GM12878 (cell line): ENCODE results near the gene SNRPA. TPM values are rescaled to one million over a fixed set of nuclear protein-coding genes. Genes with fewer than 3 reads are reported as not detected.

Experiments
- ATAC-seq: fragments of 200-7000 bp; cut with Tn5 transposase; 3 replicates; pipeline ENCODE4 v1.9.1; 2020; ENCODE audit warnings: mild to moderate bottlenecking, moderate library complexity
- BruUV-seq: library from RNA; stranded (reverse); fragments of 400-500 nt; replicated peaks from 2 replicates; lab custom pipeline; 2021; lab: Mats Ljungman, UMichigan
- CTCF ChIA-PET: fragments of 300-600 bp; sonication (Branson Sonifier 250); formaldehyde crosslinking; extraction: SDS; loops from one replicate; lab custom pipeline; 2021; ENCODE audit warnings: inconsistent platforms; lab: Yijun Ruan, JAX
- POLR2A ChIA-PET: fragments of 350-600 bp; formaldehyde crosslinking; extraction: SDS; loops from one replicate; lab custom pipeline; 2021; ENCODE audit warnings: inconsistent platforms; lab: Charles Lee
- RAD21 ChIA-PET: fragments of 300-600 bp; sonication (Branson Sonifier 250); formaldehyde crosslinking; loops from one replicate; lab custom pipeline; 2023; ENCODE audit warnings: antibody characterized with exemption; ENCODE audit not compliant: unreplicated experiment; lab: Charles Lee
- SMC1A ChIA-PET: fragments of 300-600 bp; sonication (Branson Sonifier 250); formaldehyde crosslinking; loops from one replicate; lab custom pipeline; 2023; ENCODE audit not compliant: unreplicated experiment, uncharacterized antibody; lab: Charles Lee
- DNase-seq: peaks from one replicate; pipeline ENCODE4 v3.0.0-alpha.2; 2011; ENCODE audit warnings: low read depth, low spot score
- FAIRE-seq: peaks from 3 replicates; lab custom pipeline; 2011; peaks lifted over from hg19 to GRCh38; lab: Jason Lieb, UNC
- H2AFZ ChIP-seq: 2 replicates; pipeline ENCODE4 v1.6.0; 2011; ENCODE audit warnings: low read depth, low read length, control low read depth; ENCODE audit not compliant: control insufficient read depth
- H3K27ac ChIP-seq: 2 replicates; pipeline ENCODE4 v1.5.1; 2011; ENCODE audit warnings: control low read depth; ENCODE audit not compliant: control insufficient read depth, insufficient read depth
- H3K27me3 ChIP-seq, 2 experiments: replicated peaks in 1 of 2; 2 replicates each; pipeline versions ENCODE4 v1.6.0 to v1.6.1; 2011; ENCODE audit warnings: low read length in 1 of 2; ENCODE audit not compliant: control insufficient read depth in 2 of 2, insufficient read depth in 2 of 2
- H3K36me3 ChIP-seq, 2 experiments: 2 replicates each; pipeline ENCODE4 v1.5.1; 2011; ENCODE audit warnings: low read length in 1 of 2; ENCODE audit not compliant: control insufficient read depth in 2 of 2, insufficient read depth in 2 of 2
- H3K4me1 ChIP-seq: 2 replicates; pipeline ENCODE4 v1.6.1; 2011; ENCODE audit warnings: mild to moderate bottlenecking, low read length, moderate library complexity, mixed read lengths; ENCODE audit not compliant: control insufficient read depth, insufficient read depth
- H3K4me2 ChIP-seq: 2 replicates; pipeline ENCODE4 v1.6.0; 2011; ENCODE audit warnings: control low read depth; ENCODE audit not compliant: control insufficient read depth, insufficient read depth
- H3K4me3 ChIP-seq: fragments of 200-600 bp; sonication (generic); 2 replicates; pipeline ENCODE4 v1.5.1; 2016
- H3K79me2 ChIP-seq: 2 replicates; pipeline ENCODE4 v1.6.0; 2011; ENCODE audit warnings: low read length; ENCODE audit not compliant: control insufficient read depth, insufficient read depth
- H3K9ac ChIP-seq: 2 replicates; pipeline ENCODE4 v1.8.0; 2011; ENCODE audit warnings: low read length, control low read depth, mixed read lengths; ENCODE audit not compliant: control insufficient read depth, insufficient read depth
- H3K9me3 ChIP-seq: replicated peaks from 3 replicates; pipeline ENCODE4 v1.5.1; 2011; ENCODE audit warnings: mild to moderate bottlenecking, low read length; ENCODE audit not compliant: control insufficient read depth, insufficient read depth
- H4K20me1 ChIP-seq: 2 replicates; pipeline ENCODE4 v1.6.0; 2011; ENCODE audit not compliant: control insufficient read depth, insufficient read depth
- BACH1 ChIP-seq: fragments of 450-650 bp; IDR thresholded peaks from 2 replicates; pipeline ENCODE4 v1.6.1; 2017; ENCODE audit warnings: mild to moderate bottlenecking, borderline replicate concordance
- BRCA1 ChIP-seq: IDR thresholded peaks from 2 replicates; pipeline ENCODE4 v1.6.1; 2011; ENCODE audit warnings: low read depth, low read length, improper control_type of control experiment
- CUX1 ChIP-seq: IDR thresholded peaks from 2 replicates; pipeline ENCODE4 v1.6.1; 2012; ENCODE audit warnings: improper control_type of control experiment, low read depth, low read length; ENCODE audit not compliant: insufficient replicate concordance
- EED ChIP-seq: sonication (generic); IDR thresholded peaks from 2 replicates; pipeline ENCODE4 v1.6.1; 2016; ENCODE audit warnings: antibody characterized with exemption, low read depth
- EP300 ChIP-seq, 2 experiments: fragments of 150-350 bp in 1 of 2; IDR thresholded peaks; 2 replicates each; pipeline ENCODE4 v1.6.1; 2011 to 2012; ENCODE audit warnings: low read depth in 2 of 2, low read length in 2 of 2, borderline replicate concordance in 1 of 2, improper control_type of control experiment in 1 of 2, inconsistent platforms in 1 of 2; ENCODE audit not compliant: control insufficient read depth in 1 of 2
- KDM1A ChIP-seq: fragments of 200-600 bp; sonication (generic); IDR thresholded peaks from 2 replicates; pipeline ENCODE4 v1.6.1; 2016; ENCODE audit warnings: borderline replicate concordance
- NR2C2 ChIP-seq: IDR thresholded peaks from 2 replicates; pipeline ENCODE4 v1.6.1; 2011; ENCODE audit warnings: borderline replicate concordance, low read depth; ENCODE audit not compliant: control insufficient read depth, insufficient read length
- RAD21 ChIP-seq: IDR thresholded peaks from 2 replicates; pipeline ENCODE4 v1.6.1; 2011; ENCODE audit warnings: mild to moderate bottlenecking, low read depth, low read length, moderate library complexity; ENCODE audit not compliant: insufficient read depth
- RAD51 ChIP-seq: fragments of 450-650 bp; IDR thresholded peaks from 2 replicates; pipeline ENCODE4 v1.6.1; 2016; ENCODE audit warnings: moderate library complexity, mild to moderate bottlenecking, inconsistent platforms
- RUNX3 ChIP-seq: IDR thresholded peaks from 2 replicates; pipeline ENCODE4 v1.6.1; 2012; ENCODE audit warnings: low read length, inconsistent platforms
- ZBTB4 ChIP-seq: fragments of 450-650 bp; formaldehyde crosslinking; IDR thresholded peaks from 2 replicates; pipeline ENCODE4 v1.4.0; 2022; ENCODE audit warnings: mild to moderate bottlenecking, moderate library complexity
- WGBS: methylation state at CpG from one replicate; pipeline ENCODE4 v1.1.6; 2016; ENCODE audit warnings: low lambda C conversion rate; ENCODE audit not compliant: insufficient replicate concordance, insufficient coverage; ENCODE audit errors: missing lambda C conversion rate; 5-methylcytosine and 5-hydroxymethylcytosine counted together
- in situ Hi-C: fragments of 300-500 bp; cut with MboI; formaldehyde crosslinking; loops from 9 replicates; pipeline ENCODE4 v1.14.3; 2018; ENCODE audit warnings: mixed read lengths
- intact Hi-C: fragments of 100-400 bp; cut with micrococcal nuclease; formaldehyde crosslinking; loops from one replicate; pipeline ENCODE4 v1.14.2; 2022; ENCODE audit not compliant: unreplicated experiment
- polyA plus RNA-seq, 11 experiments: library from polyadenylated mRNA; depleted of rRNA in 4 of 11; unstranded in 6 of 11; stranded (reverse) in 5 of 11; fragments of >200 nt; fragmentation: Nextera tagmentation in 4 of 11; fragmentation: Illumina TruSeq in 1 of 11; extraction: Ambion mirVana in 4 of 11; extraction: Trizol in 1 of 11; gene quantifications; 1 replicate in 1 of 11; 2 replicates in 10 of 11; pipeline versions ENCODE4 v1.2.1 to v1.2.3, GENCODE V29; 2011 to 2016; ENCODE audit warnings: inconsistent platforms in 2 of 11, missing spikeins in 2 of 11, low read depth in 1 of 11
- total RNA-seq, 4 experiments: library from RNA; depleted of rRNA in 3 of 4; stranded (reverse); fragments of >200 nt in 3 of 4; fragmentation: Illumina TruSeq in 1 of 4; extraction: Trizol in 1 of 4; gene quantifications; 2 replicates each; pipeline versions ENCODE4 v1.2.1 to v1.2.3, GENCODE V29; 2013 to 2021

Gene SNRPA
- total and polyA plus RNA-seq, 10 of the 15 experiments (the other 5 are each of a cell fraction or from before 2014, with no cell fraction given), result 14.8 to 299 (median 202) TPM

DNA sequence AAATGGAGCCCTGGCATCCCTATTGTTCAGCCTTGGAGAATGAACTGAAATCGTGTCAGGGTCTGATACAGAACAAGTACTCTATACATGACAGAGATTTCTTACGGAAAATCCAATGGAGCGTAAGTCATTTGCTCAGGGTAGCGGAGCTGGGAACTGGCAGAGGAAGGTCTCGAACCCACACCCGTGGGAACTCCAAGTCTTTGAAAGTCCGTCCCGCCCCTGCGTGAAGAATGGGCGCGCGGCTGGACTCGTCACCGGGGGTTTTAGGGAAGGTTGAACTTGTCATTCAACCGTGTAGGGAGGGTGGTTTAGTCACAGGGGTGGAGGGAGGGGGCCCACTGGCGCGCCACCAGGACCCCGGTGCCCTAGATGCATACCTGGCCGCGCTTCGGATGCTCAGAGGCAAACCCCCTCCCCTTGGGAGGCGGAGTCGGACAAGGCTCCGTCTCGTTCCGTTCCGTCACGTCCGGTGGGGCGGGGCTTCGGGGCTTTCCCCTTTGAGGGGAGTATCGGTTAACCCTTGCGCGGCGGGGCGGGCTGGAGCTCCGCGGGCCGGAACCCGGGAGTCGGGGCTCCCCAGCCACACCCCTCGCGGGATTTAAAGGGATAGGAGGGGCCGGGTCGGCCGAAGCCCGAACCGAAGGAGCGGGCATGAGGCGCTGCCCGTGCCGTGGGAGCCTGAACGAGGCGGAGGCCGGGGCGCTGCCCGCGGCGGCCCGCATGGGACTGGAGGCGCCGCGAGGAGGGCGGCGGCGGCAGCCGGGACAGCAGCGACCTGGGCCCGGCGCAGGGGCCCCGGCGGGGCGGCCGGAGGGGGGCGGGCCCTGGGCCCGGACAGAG lies 34.3 kb upstream of the SNRPA start, which contains the start of the genes COQ8B and ITPKC:
TSS of gene COQ8B (minus strand) at position 405 of the 843 bp plus-strand sequence. CDS start 2,254 bp downstream, outside the sequence.
TSS of gene ITPKC (plus strand) at position 631 of the 843 bp plus-strand sequence. CDS start at position 655, 24 bp downstream.
- ChIA-PET CTCF (interaction anchor here (0.5 to 1.8 kb wide), 7 partner anchors 31 to 90 kb away, joined by 3 to 10 read pairs (median 4); partner anchors contain the start of genes ACTMAP, RAB4B and SNRPA), POLR2A (interaction anchor here (0.6 to 2.4 kb wide), 19 partner anchors 8 to 652 kb away, joined by 3 to 39 read pairs (median 4); partner anchors contain the start of genes ACTMAP, BLVRB, EGLN2 and MIA), RAD21 (interaction anchor here (0.6 to 2.4 kb wide), 8 partner anchors 31 to 1165 kb away, joined by 3 to 28 read pairs (median 5); partner anchors contain the start of genes ACTMAP, EGLN2, RAB4B and SNRPA), SMC1A (interaction anchor here (0.8 to 2.4 kb wide), 10 partner anchors 29 to 103 kb away, joined by 3 to 13 read pairs (median 7); partner anchors contain the start of genes ACTMAP, RAB4B and SNRPA)
- no peaks in the 10 kb centered on the region for H3K9me3 ChIP-seq
- H3K4me1 ChIP-seq, result peaks cover 18% of the 10 kb centered on the region
- H3K79me2 ChIP-seq, result peaks cover 43% of the 10 kb centered on the region
- BruUV-seq, result TSS peak; percentile 79
- peak; percentile 87 for FAIRE-seq
- H3K4me2 ChIP-seq, result peak within 1 kb of the TSS; percentile 97
- peak within 1 kb of the TSS; percentile 79 for H3K4me3 ChIP-seq
- 0 out of 4 replicates have a peak, but pooled peaks cover 0 to under 1% of the 10 kb centered on the region in 2 experiments for H3K36me3 ChIP-seq
- peak; percentile 88 for DNase-seq
- peak within 1 kb of the TSS; percentile 91 for H3K9ac ChIP-seq
- H3K27me3 ChIP-seq, result no peaks in the 10 kb centered on the region
- in situ Hi-C loops (no loop called here), intact Hi-C loops (loop anchor here (1.0 to 2.0 kb wide), 3 partner anchors 34 to 82 kb away; partner anchors contain the start of genes ACTMAP, EGLN2, RAB4B and SNRPA)
- no peaks in the 10 kb centered on the region for H4K20me1 ChIP-seq
- peak; percentile 72 for ATAC-seq
- under 1% methylated on average over 57 of the region's 76 CpGs for WGBS
- H2AFZ ChIP-seq, result peak within 1 kb of the TSS; percentile 67
- peak within 1 kb of the TSS; percentile 94 for H3K27ac ChIP-seq
- TF ChIP-seq RUNX3 (peak; percentile 25), ZBTB4 (CRISPR knock-in tag) (no peak), RAD51 (no peak), EP300 (IDR thresholded peaks at IDR 0.05; ENCODE audit: borderline replicate concordance in 1 of 2, control insufficient read depth in 1 of 2, low read depth in 2 of 2, low read length in 2 of 2) (peak in 1 of 2 experiments; percentile 64; a peak in 2 of 4 replicates), NR2C2 (no peak), BRCA1 (no peak), EED (no peak), BACH1 (peak; percentile 80; the same call in 1 of the 2 replicates), RAD21 (no peak), KDM1A (no peak), CUX1 (no peak)
